Activated naive CD8-positive, alpha-beta T cell treated with anti-CD3 and anti-CD28 coated beads, Interleukin-2, amount 50 U/mL, for 24 hours (primary cell): ENCODE measurements around the gene RFX4.

ENCODE experiments used
- ATAC-seq: fragments of 150-1000 bp; cut with Tn5 transposase; one replicate; pipeline ENCODE4 v1.10.0; 2021
- DNase-seq: peaks from one replicate; pipeline ENCODE4 v3.0.0; 2021
- H3K27ac Mint-ChIP-seq: one replicate; pipeline ENCODE4 v1.8.0; 2021; ENCODE audit warnings: mild to moderate bottlenecking, mixed read lengths
- H3K27me3 Mint-ChIP-seq: one replicate; pipeline ENCODE4 v1.8.0; 2021; ENCODE audit warnings: mixed read lengths
- H3K36me3 Mint-ChIP-seq: one replicate; pipeline ENCODE4 v1.8.0; 2021; ENCODE audit warnings: low read depth, mixed read lengths
- H3K4me1 Mint-ChIP-seq: one replicate; pipeline ENCODE4 v1.8.0; 2021; ENCODE audit warnings: mixed read lengths
- H3K4me3 Mint-ChIP-seq: one replicate; pipeline ENCODE4 v1.8.0; 2021; ENCODE audit warnings: mild to moderate bottlenecking, moderate library complexity, mixed read lengths
- H3K9me3 Mint-ChIP-seq: one replicate; pipeline ENCODE4 v1.8.0; 2021; ENCODE audit warnings: mixed read lengths

The RFX4 gene

GRCh38 chr12:106758349-106759110, 175.7 kb downstream of the RFX4 start:
- Mint-ChIP-seq H3K4me1 (peaks cover 28% of the 10 kb centered on the region), H3K4me3 (no peak overlapping the region), H3K27me3 (no peaks in the 10 kb centered on the region), H3K36me3 (no peaks in the 10 kb centered on the region), H3K9me3 (no peaks in the 10 kb centered on the region), H3K27ac (no peak overlapping the region)
- no peak for DNase-seq
- no peak for ATAC-seq

GRCh38 chr12:106759526-106760183, 176.9 kb downstream of the RFX4 start:
- Mint-ChIP-seq H3K9me3 (no peaks in the 10 kb centered on the region), H3K36me3 (no peaks in the 10 kb centered on the region), H3K4me3 (peak overlapping the region; percentile 16), H3K4me1 (peaks cover 20% of the 10 kb centered on the region), H3K27me3 (no peaks in the 10 kb centered on the region), H3K27ac (peak overlapping the region; percentile 83)
- ATAC-seq (no peak), DNase-seq (no peak)

GRCh38 chr12:106760184-106760531, 177.4 kb downstream of the RFX4 start:
- ATAC-seq (peak; percentile 42), DNase-seq (no peak)
- no peaks in the 10 kb centered on the region for H3K9me3 Mint-ChIP-seq
- H3K27me3 Mint-ChIP-seq = no peaks in the 10 kb centered on the region
- H3K36me3 Mint-ChIP-seq = no peaks in the 10 kb centered on the region
- H3K4me3 Mint-ChIP-seq = peak overlapping the region; percentile 16
- H3K27ac Mint-ChIP-seq = peak overlapping the region; percentile 83
- peaks cover 20% of the 10 kb centered on the region for H3K4me1 Mint-ChIP-seq

GRCh38 chr12:106764220-106764619, 181.4 kb downstream of the RFX4 start:
- Mint-ChIP-seq H3K9me3 (no peaks in the 10 kb centered on the region), H3K4me1 (peaks cover 40% of the 10 kb centered on the region), H3K4me3 (no peak overlapping the region), H3K36me3 (peaks cover 2% of the 10 kb centered on the region), H3K27ac (no peak overlapping the region), H3K27me3 (no peaks in the 10 kb centered on the region)
- DNase-seq (no peak), ATAC-seq (no peak)

GRCh38 chr12:106764738-106765137, 181.9 kb downstream of the RFX4 start:
- no peak for DNase-seq
- H3K27me3 Mint-ChIP-seq = no peaks in the 10 kb centered on the region
- H3K4me3 Mint-ChIP-seq = no peak overlapping the region
- peaks cover 38% of the 10 kb centered on the region for H3K4me1 Mint-ChIP-seq
- H3K36me3 Mint-ChIP-seq = peaks cover 2% of the 10 kb centered on the region
- H3K27ac Mint-ChIP-seq = no peak overlapping the region
- no peaks in the 10 kb centered on the region for H3K9me3 Mint-ChIP-seq
- ATAC-seq = no peak

- Mint-ChIP-seq H3K36me3 (peaks cover 2% of the 10 kb centered on the region), H3K27me3 (no peaks in the 10 kb centered on the region), H3K4me1 (peaks cover 25% of the 10 kb centered on the region), H3K4me3 (peak overlapping the region; percentile 7), H3K27ac (peak overlapping the region; percentile 12), H3K9me3 (no peaks in the 10 kb centered on the region)
- ATAC-seq (no peak), DNase-seq (no peak)
Observed at GRCh38 chr12:106766393-106766826, 183.6 kb downstream of the RFX4 start.

- DNase-seq (no peak), ATAC-seq (no peak)
- Mint-ChIP-seq H3K9me3 (no peaks in the 10 kb centered on the region), H3K27ac (no peak overlapping the region), H3K4me1 (peaks cover 25% of the 10 kb centered on the region), H3K27me3 (no peaks in the 10 kb centered on the region), H3K4me3 (peak overlapping the region; percentile 7), H3K36me3 (peaks cover 2% of the 10 kb centered on the region)
Observed at GRCh38 chr12:106767206-106767605, 184.4 kb downstream of the RFX4 start.

- Mint-ChIP-seq H3K4me3 (no peak overlapping the region), H3K4me1 (peaks cover 25% of the 10 kb centered on the region), H3K27me3 (no peaks in the 10 kb centered on the region), H3K36me3 (peaks cover 2% of the 10 kb centered on the region), H3K9me3 (no peaks in the 10 kb centered on the region), H3K27ac (no peak overlapping the region)
- no peak for ATAC-seq
- DNase-seq = no peak
Observed at GRCh38 chr12:106767954-106768822, 185.4 kb downstream of the RFX4 start.

GRCh38 chr12:106769078-106769477, 186.3 kb downstream of the RFX4 start:
- Mint-ChIP-seq H3K4me3 (no peak overlapping the region), H3K27me3 (no peaks in the 10 kb centered on the region), H3K4me1 (peaks cover 28% of the 10 kb centered on the region), H3K9me3 (no peaks in the 10 kb centered on the region), H3K27ac (no peak overlapping the region), H3K36me3 (peaks cover 2% of the 10 kb centered on the region)
- DNase-seq = no peak
- no peak for ATAC-seq

- Mint-ChIP-seq H3K4me1 (peaks cover 28% of the 10 kb centered on the region), H3K27me3 (no peaks in the 10 kb centered on the region), H3K27ac (no peak overlapping the region), H3K36me3 (peaks cover 4% of the 10 kb centered on the region), H3K9me3 (no peaks in the 10 kb centered on the region), H3K4me3 (no peak overlapping the region)
- ATAC-seq (no peak), DNase-seq (no peak)
Observed at GRCh38 chr12:106769546-106769945, 186.7 kb downstream of the RFX4 start.

GRCh38 chr12:106771425-106771824, 188.6 kb downstream of the RFX4 start:
- Mint-ChIP-seq H3K9me3 (no peaks in the 10 kb centered on the region), H3K27ac (no peak overlapping the region), H3K4me3 (no peak overlapping the region), H3K4me1 (peaks cover 41% of the 10 kb centered on the region), H3K36me3 (peaks cover 2% of the 10 kb centered on the region), H3K27me3 (no peaks in the 10 kb centered on the region)
- ATAC-seq = no peak
- no peak for DNase-seq

GRCh38 chr12:106773286-106774004, 190.6 kb downstream of the RFX4 start:
- Mint-ChIP-seq H3K9me3 (no peaks in the 10 kb centered on the region), H3K4me1 (peaks cover 32% of the 10 kb centered on the region), H3K27ac (peak overlapping the region; percentile 99), H3K27me3 (no peaks in the 10 kb centered on the region), H3K36me3 (peaks cover 2% of the 10 kb centered on the region), H3K4me3 (peak overlapping the region; percentile 96)
- no peak for ATAC-seq
- DNase-seq = no peak

GRCh38 chr12:106774005-106774807, 191.4 kb downstream of the RFX4 start, which contains the start of gene RIC8B:
RIC8B (plus strand) TSS chr12:106774682; CDS start chr12:106774746, 64 bp downstream.
- Mint-ChIP-seq H3K36me3 (peaks cover 2% of the 10 kb centered on the region), H3K9me3 (no peaks in the 10 kb centered on the region), H3K4me1 (peaks cover 31% of the 10 kb centered on the region), H3K27me3 (no peaks in the 10 kb centered on the region), H3K27ac (peak within 1 kb of the TSS; percentile 99), H3K4me3 (peak within 1 kb of the TSS; percentile 96)
- DNase-seq = peak; percentile 83
- peak; percentile 93 for ATAC-seq
